ENCODE results near the gene NR2E3.

The NR2E3 gene

DNA sequence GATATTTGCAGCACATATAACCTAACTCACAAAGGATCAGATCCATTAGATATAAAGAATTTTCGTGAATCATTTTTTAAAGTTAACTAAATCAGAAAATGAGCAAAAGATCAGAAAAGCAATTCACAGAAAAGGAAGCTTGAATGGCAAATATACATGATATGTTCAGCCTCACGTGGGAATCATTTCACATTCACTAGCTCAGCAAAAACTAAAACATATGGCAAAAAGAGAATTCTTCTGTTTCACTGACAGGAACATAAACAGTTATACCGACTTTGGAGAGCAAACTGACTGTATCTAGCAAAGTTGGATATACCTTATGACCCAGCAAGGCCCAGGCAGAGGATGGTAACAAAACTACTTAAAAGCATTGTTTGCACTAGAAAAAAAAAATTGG lies 34.0 kb upstream of the NR2E3 start:
- TF ChIP-seq, protein P1, sequence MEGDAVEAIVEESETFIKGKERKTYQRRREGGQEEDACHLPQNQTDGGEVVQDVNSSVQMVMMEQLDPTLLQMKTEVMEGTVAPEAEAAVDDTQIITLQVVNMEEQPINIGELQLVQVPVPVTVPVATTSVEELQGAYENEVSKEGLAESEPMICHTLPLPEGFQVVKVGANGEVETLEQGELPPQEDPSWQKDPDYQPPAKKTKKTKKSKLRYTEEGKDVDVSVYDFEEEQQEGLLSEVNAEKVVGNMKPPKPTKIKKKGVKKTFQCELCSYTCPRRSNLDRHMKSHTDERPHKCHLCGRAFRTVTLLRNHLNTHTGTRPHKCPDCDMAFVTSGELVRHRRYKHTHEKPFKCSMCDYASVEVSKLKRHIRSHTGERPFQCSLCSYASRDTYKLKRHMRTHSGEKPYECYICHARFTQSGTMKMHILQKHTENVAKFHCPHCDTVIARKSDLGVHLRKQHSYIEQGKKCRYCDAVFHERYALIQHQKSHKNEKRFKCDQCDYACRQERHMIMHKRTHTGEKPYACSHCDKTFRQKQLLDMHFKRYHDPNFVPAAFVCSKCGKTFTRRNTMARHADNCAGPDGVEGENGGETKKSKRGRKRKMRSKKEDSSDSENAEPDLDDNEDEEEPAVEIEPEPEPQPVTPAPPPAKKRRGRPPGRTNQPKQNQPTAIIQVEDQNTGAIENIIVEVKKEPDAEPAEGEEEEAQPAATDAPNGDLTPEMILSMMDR (IDR thresholded peaks at IDR 0.05; ENCODE audit: low read length, missing control alignments): no peak
- no peak overlapping the region for H3K4me3 ChIP-seq (replicated peaks; ENCODE audit: low read depth, low read length)
- no peak for DNase-seq (ENCODE audit: low read depth)

DNA sequence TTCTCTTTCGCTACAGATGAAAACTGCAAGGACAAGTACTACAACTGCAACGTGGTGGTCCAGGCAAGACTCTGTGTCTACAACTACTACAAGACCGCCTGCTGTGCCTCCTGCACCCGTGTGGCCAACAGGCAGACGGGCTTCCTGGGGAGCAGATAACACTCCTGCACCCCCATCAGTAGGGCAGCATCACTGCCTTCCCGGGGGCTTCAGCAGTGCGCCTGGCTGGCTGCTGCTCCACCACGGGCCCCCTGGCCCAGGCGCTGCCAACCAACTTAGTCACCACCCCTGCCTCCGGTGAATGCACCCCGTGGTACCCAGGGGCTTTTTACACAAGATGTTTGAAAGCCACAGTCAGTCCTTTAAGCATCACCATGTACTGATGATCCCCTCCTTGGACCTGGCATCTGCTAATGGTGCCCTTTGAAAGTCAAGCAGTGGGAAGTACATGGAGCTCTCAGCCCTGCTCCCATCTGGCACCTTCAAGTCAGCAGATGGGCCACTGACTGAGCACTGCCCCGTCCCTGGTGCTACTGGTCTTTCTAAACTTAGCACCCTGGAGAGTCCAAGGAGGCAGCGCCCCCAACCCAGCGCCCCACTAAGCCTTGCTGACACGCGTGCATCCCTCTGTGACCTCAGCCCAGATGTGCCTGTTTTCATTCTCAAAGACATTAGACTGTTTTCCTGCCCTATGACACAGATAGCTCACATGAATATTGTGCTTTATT lies 33.0 kb upstream of the NR2E3 start:
- DNase-seq (ENCODE audit: low read depth): no peak
- TF ChIP-seq, protein P1 (IDR thresholded peaks at IDR 0.05; ENCODE audit: low read length, missing control alignments): no peak
- H3K4me3 ChIP-seq (replicated peaks; ENCODE audit: low read depth, low read length): no peak overlapping the region

DNA sequence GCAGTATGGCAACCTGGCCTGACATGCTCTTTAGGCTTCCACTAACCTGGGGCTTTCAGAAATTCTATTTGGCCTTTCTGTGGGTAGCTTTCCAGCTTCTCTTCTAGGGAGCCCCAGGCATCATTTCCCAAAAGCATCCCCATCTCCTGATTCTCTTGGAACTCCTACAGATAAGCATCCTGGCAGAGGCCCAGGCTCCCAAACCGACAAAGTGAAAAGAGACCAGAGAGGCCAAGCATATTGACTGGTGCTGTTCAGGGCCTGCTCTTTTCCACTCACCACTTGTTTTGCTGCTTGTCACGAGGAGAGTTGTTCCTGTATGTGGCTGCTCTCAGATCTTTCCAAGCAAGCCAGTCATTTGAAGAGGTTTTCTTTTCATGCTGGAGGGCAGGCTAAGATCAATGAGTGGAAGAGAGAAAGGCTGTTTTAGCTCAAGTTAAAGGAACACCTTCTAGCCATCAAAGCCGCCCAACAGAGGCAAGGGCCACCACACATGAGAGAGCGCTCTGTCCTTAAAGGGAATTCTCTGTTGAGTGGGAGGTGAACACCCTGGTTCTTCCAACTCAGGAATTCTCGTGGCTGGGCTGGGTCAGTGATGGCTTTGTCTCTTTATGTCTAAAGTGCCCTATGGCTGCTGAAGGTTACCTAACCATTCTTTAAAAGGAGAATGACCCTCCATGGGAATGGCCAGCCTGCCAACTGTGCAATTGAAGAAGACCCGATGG lies 31.1 kb upstream of the NR2E3 start:
- no peak overlapping the region for H3K4me3 ChIP-seq (replicated peaks; ENCODE audit: low read depth, low read length)
- DNase-seq (ENCODE audit: low read depth): no peak
- TF ChIP-seq, protein P1 (IDR thresholded peaks at IDR 0.05; ENCODE audit: low read length, missing control alignments): no peak

DNA sequence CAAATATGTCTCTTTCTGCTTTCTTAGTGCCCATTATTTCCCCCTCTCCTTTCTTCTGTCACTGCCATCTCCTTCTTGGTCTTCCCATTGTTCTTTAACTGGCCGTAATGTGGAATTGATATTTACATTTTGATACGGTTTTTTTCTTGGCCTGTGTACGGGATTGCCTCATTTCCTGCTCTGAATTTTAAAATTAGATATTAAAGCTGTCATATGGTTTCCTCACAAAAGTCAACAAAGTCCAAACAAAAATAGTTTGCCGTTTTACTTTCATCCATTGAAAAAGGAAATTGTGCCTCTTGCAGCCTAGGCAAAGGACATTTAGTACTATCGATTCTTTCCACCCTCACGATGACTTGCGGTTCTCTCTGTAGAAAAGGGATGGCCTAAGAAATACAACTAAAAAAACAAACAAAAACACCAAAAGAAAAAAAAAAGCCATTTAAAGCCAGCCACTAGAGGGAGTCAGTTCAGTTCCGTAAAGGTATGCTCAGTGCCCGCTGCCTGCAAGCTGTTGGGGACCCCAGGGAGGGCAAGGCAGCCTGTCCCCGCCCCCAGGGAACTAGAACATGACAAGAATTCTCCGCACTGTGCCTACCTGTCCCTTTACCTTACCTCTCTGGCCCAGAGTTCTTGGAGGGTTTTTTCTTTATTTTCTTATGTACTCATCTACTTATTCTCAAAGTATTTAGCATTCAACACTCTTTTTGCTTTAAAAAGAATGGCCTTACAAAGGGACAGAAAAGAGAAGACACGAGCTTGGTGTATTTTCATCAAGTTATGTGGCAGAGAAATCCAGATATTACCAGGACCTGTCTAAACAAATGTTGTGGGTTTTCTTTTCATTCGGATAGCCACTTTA lies 30.0 kb upstream of the NR2E3 start:
- peak; percentile 89 for DNase-seq (ENCODE audit: low read depth)
- TF ChIP-seq, protein P1 (IDR thresholded peaks at IDR 0.05; ENCODE audit: low read length, missing control alignments): peak; percentile 74
- peak overlapping the region; percentile 41 for H3K4me3 ChIP-seq (replicated peaks; ENCODE audit: low read depth, low read length)

DNA sequence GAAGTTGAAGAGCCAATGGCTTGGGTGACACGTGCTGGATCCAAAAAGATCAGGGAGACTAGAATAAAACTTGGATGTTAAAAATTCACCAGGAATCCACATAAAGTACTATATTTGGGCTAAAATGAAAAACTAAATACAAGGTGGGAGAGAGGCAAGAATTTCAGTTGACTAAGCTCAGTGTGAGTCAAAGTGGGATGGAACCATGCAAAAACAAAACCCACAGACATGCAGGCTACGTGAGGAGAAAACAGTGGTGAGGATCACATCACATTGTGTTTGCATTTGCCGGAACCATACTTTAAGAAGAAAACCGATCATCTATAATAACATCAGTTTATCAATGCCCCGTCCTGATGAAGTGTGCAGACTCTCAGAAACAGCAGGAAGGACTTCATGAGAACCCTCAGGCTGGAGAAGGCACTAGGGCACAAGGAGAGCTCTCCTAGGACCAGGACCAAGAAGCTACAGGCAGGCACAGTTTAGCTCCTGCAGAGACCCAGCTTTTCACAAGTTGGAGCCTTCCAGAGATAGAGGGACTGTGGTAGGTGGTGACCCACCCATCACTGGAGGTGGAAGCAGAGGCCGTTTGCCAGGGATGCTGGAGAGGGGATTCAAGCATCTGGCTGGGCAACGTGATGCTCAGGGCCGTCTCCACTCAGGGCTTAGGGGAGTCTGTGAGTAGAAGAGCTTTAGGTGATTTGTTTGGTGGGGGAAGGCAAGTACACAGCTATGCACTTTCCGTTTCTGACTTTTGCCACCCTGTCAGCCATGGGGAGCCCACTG lies 29.0 kb upstream of the NR2E3 start:
- TF ChIP-seq, protein P1 (IDR thresholded peaks at IDR 0.05; ENCODE audit: low read length, missing control alignments): no peak
- DNase-seq (ENCODE audit: low read depth): no peak
- H3K4me3 ChIP-seq (replicated peaks; ENCODE audit: low read depth, low read length): no peak overlapping the region

DNA sequence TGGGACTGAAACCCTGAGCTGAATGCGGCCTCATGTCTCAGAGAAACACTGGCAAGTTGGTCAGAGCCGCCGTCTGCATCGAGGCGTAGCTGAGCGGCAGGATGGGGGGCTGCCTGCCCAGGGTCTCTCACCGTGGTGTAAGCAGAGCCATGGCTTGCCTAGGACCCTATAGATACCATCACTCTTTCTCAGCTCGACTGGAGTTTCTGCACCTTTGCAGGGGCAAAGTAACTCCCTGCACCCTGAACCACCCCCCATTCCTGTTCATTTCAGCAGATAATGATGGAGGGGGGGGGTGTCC lies 28.4 kb upstream of the NR2E3 start:
- TF ChIP-seq, protein P1 (IDR thresholded peaks at IDR 0.05; ENCODE audit: low read length, missing control alignments): no peak
- no peak for DNase-seq (ENCODE audit: low read depth)
- no peak overlapping the region for H3K4me3 ChIP-seq (replicated peaks; ENCODE audit: low read depth, low read length)

Data from fibroblast of pulmonary artery (primary cell).